ENCODE measurements around the gene EMC7.
A peak's percentile ranks its signal among the peaks of the same experiment; 100 is the strongest.

Gene EMC7

DNA sequence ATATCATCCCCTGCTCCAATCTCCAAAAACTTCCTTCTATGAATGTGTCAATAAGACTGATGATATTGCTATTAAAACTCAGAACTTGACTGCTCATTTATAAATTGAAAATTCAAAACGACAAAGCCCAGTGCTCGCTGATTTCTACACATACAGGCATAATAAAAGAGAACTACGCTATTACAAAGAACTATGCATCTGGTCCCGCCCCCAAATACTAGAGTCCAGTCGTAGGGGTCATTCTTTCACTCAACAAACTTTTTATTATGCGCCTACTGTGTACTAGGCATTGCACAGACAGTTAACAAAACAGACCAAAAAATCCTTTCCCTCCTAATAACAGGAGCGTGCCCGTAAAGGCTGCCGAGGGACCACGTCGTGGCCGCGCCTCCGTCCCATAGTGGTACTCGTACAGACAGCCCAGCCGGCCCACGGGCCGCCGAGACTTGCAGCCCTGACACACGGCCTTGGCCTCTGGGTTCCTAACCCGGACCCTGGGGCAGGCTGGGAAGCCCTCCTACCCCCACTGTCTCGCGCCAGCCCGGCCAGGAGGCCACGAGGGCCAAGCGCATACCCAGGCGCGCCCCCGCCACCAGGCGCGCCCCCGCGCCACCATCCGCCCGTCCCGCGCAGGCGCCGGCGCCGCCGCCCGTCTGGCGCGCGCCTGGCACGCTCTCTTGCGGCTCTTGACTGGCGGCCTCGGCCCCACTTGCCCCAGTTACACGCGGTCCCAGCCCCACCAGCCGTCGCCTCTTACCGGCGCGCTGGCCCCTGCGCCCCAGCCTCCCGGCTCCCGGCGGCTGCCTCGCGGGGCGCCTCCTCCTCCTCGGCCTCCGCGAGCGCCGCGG, 63.4 kb downstream of the EMC7 start:
- peak; percentile 63 for DNase-seq (ENCODE audit: low read depth)

Measured in stromal cell of bone marrow (primary cell).